GM23338 (cell line): ENCODE results near the gene TRDMT1. TPM values are rescaled to one million over a fixed set of nuclear protein-coding genes. Genes with fewer than 3 reads are reported as not detected.
A peak's percentile ranks its signal among the peaks of the same experiment; 100 is the strongest.

Experiments used
- ATAC-seq: fragments of 200-7000 bp; cut with Tn5 transposase; 3 replicates; pipeline ENCODE4 v1.9.1; 2020
- DNase-seq: peaks from one replicate; pipeline ENCODE4 v3.0.0-alpha.2; 2015; ENCODE audit warnings: low spot score
- H2AFZ ChIP-seq: fragments of 200-600 bp; sonication (generic); 2 replicates; pipeline ENCODE4 v1.8.0; 2016; ENCODE audit warnings: antibody characterized with exemption, mild to moderate bottlenecking, moderate library complexity
- H3F3A ChIP-seq: fragments of 200-600 bp; sonication (generic); replicated peaks from 2 replicates; pipeline ENCODE4 v1.8.0; 2017; ENCODE audit warnings: antibody characterized with exemption, mixed run types, low read depth
- H3K27ac ChIP-seq: fragments of 200-600 bp; sonication (generic); 2 replicates; pipeline ENCODE4 v1.6.1; 2016; ENCODE audit warnings: low read depth
- H3K27me3 ChIP-seq: fragments of 200-600 bp; sonication (generic); 2 replicates; pipeline ENCODE4 v1.8.0; 2016; ENCODE audit warnings: mild to moderate bottlenecking, mixed run types, moderate library complexity; ENCODE audit not compliant: insufficient read depth
- H3K36me3 ChIP-seq: fragments of 200-600 bp; sonication (generic); 2 replicates; pipeline ENCODE4 v1.8.0; 2016; ENCODE audit warnings: mild to moderate bottlenecking; ENCODE audit not compliant: insufficient read depth
- H3K4me1 ChIP-seq: fragments of 200-600 bp; sonication (generic); 2 replicates; pipeline ENCODE4 v1.8.0; 2016; ENCODE audit warnings: mild to moderate bottlenecking, moderate library complexity; ENCODE audit not compliant: insufficient read depth
- H3K4me2 ChIP-seq: fragments of 200-600 bp; sonication (generic); 2 replicates; pipeline ENCODE4 v1.7.1; 2017; ENCODE audit warnings: mixed run types
- H3K4me3 ChIP-seq: fragments of 200-600 bp; sonication (generic); 2 replicates; pipeline ENCODE4 v1.6.1; 2016; ENCODE audit warnings: mixed run types
- H3K79me2 ChIP-seq: fragments of 200-600 bp; sonication (generic); replicated peaks from 2 replicates; pipeline ENCODE4 v1.8.0; 2017; ENCODE audit warnings: mild to moderate bottlenecking; ENCODE audit not compliant: insufficient read depth
- H3K9me2 ChIP-seq: fragments of 200-600 bp; sonication (generic); 2 replicates; pipeline ENCODE4 v1.8.0; 2017; ENCODE audit not compliant: insufficient read depth
- H4K20me1 ChIP-seq: fragments of 200-600 bp; sonication (generic); replicated peaks from 2 replicates; pipeline ENCODE4 v1.8.0; 2017; ENCODE audit warnings: mild to moderate bottlenecking; ENCODE audit not compliant: insufficient read depth
- H3K27ac Mint-ChIP-seq: 2 replicates; pipeline ENCODE4 v1.8.0; 2020; ENCODE audit warnings: inconsistent platforms, mild to moderate bottlenecking, moderate library complexity, mixed read lengths
- H3K27me3 Mint-ChIP-seq: 3 replicates; pipeline ENCODE4 v1.8.0; 2022; ENCODE audit warnings: low read depth, mild to moderate bottlenecking, moderate library complexity, mixed read lengths, inconsistent platforms; ENCODE audit not compliant: insufficient read depth, poor library complexity
- H3K36me3 Mint-ChIP-seq: 3 replicates; pipeline ENCODE4 v1.8.0; 2021; ENCODE audit warnings: low read depth, mild to moderate bottlenecking, inconsistent platforms, moderate library complexity, mixed read lengths
- H3K4me1 Mint-ChIP-seq: 3 replicates; pipeline ENCODE4 v1.8.0; 2020; ENCODE audit warnings: mild to moderate bottlenecking, inconsistent platforms, mixed read lengths
- H3K4me3 Mint-ChIP-seq: 3 replicates; pipeline ENCODE4 v1.8.0; 2021; ENCODE audit warnings: moderate library complexity, mild to moderate bottlenecking, inconsistent platforms, mixed read lengths
- H3K9me3 Mint-ChIP-seq: 3 replicates; pipeline ENCODE4 v1.8.0; 2020; ENCODE audit warnings: moderate library complexity, mild to moderate bottlenecking, inconsistent platforms, mixed read lengths
- EZH2 ChIP-seq: fragments of 200-600 bp; sonication (generic); IDR thresholded peaks from one replicate; pipeline ENCODE4 v1.8.0; 2017; ENCODE audit warnings: antibody characterized with exemption, mild to moderate bottlenecking, low read depth; ENCODE audit not compliant: unreplicated experiment
- EZH2phosphoT487 ChIP-seq: fragments of 200-600 bp; sonication (generic); IDR thresholded peaks from one replicate; pipeline ENCODE4 v1.8.1; 2018; ENCODE audit warnings: antibody characterized with exemption; ENCODE audit not compliant: unreplicated experiment
- JUNB ChIP-seq: IDR thresholded peaks from one replicate; pipeline ENCODE4 v1.6.1; 2016; ENCODE audit warnings: antibody characterized with exemption; ENCODE audit not compliant: unreplicated experiment
- NANOG ChIP-seq: IDR thresholded peaks from 2 replicates; pipeline ENCODE4 v1.6.1; 2016; ENCODE audit warnings: antibody characterized with exemption, borderline replicate concordance
- POLR2AphosphoS5 ChIP-seq: IDR thresholded peaks from 2 replicates; pipeline ENCODE4 v1.6.1; 2016; ENCODE audit warnings: antibody characterized with exemption, low read depth
- STAT1 ChIP-seq: IDR thresholded peaks from one replicate; pipeline ENCODE4 v1.6.1; 2016; ENCODE audit warnings: antibody characterized with exemption; ENCODE audit not compliant: unreplicated experiment
- ZNF114 ChIP-seq: fragments of 250-450 bp; sonication (Bioruptor Pico); IDR thresholded peaks from 2 replicates; pipeline ENCODE4 v1.5.0; 2020; ENCODE audit warnings: mild to moderate bottlenecking, moderate library complexity
- ZNF331 ChIP-seq: fragments of 250-450 bp; sonication (Bioruptor Pico); IDR thresholded peaks from 2 replicates; pipeline ENCODE4 v1.5.0; 2020; ENCODE audit warnings: low read depth, mild to moderate bottlenecking, moderate library complexity
- polyA plus RNA-seq: library from polyadenylated mRNA; unstranded; fragments of >200 nt; fragmentation: Nextera tagmentation; extraction: Ambion mirVana; gene quantifications from 2 replicates; pipeline ENCODE4 v1.2.1, GENCODE V29; 2016
- total RNA-seq: library from RNA; depleted of rRNA; stranded (reverse); fragments of >200 nt; shearing (Covaris generic); gene quantifications from 2 replicates; pipeline ENCODE4 v1.2.3, GENCODE V29; 2014
- TF ChIP-seq, protein P1 (sequence below), 2 experiments: fragments of 200-600 bp in 1 of 2; sonication (generic) in 1 of 2; conservative IDR thresholded peaks; 2 replicates each; pipeline versions ENCODE4 v1.5.1 to v1.6.1; 2016 to 2017; ENCODE audit warnings: antibody characterized with exemption in 2 of 2, low read depth in 2 of 2, mild to moderate bottlenecking in 2 of 2, moderate library complexity in 1 of 2
- TF ChIP-seq, protein P2 (sequence below): IDR thresholded peaks from one replicate; pipeline ENCODE4 v1.6.1; 2018; ENCODE audit warnings: antibody characterized with exemption; ENCODE audit not compliant: unreplicated experiment
- TF ChIP-seq, protein P3 (sequence below): fragments of 250-450 bp; sonication (Bioruptor Pico); IDR thresholded peaks from 2 replicates; pipeline ENCODE4 v1.5.0; 2020; ENCODE audit warnings: mild to moderate bottlenecking, moderate library complexity

TRDMT1 gene
- total and polyA plus RNA-seq, 2 experiments from 2014 or later = 16.0 to 37.7 TPM

DNA sequence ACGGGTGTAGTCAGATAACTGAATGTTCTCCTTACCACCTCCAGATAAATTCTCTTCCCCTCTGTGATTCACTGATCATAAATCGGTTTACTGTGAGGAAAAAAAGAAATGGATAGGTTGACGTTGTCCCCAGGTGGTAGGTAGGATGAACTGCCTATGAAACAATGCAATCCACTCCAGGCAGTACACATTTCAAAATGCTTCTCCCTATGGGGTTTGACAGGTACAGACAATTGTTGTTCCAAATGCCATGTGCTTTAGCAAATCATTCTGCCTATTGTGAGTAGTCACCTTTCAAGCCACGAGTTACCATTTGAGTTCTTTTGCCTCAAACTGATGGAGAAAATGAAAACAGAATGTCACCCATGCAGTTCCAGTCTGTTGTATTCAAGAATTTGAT lies 48.3 kb upstream of the TRDMT1 start:
- no peak; the same call in 2 of the 3 replicates for ATAC-seq
- DNase-seq = peak; percentile 30
- TF ChIP-seq, protein P1, sequence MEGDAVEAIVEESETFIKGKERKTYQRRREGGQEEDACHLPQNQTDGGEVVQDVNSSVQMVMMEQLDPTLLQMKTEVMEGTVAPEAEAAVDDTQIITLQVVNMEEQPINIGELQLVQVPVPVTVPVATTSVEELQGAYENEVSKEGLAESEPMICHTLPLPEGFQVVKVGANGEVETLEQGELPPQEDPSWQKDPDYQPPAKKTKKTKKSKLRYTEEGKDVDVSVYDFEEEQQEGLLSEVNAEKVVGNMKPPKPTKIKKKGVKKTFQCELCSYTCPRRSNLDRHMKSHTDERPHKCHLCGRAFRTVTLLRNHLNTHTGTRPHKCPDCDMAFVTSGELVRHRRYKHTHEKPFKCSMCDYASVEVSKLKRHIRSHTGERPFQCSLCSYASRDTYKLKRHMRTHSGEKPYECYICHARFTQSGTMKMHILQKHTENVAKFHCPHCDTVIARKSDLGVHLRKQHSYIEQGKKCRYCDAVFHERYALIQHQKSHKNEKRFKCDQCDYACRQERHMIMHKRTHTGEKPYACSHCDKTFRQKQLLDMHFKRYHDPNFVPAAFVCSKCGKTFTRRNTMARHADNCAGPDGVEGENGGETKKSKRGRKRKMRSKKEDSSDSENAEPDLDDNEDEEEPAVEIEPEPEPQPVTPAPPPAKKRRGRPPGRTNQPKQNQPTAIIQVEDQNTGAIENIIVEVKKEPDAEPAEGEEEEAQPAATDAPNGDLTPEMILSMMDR (conservative IDR thresholded peaks at IDR 0.05; ENCODE audit: low read depth in 2 of 2) = peak; percentile 47 to 69
- TF ChIP-seq JUNB = no peak
- TF ChIP-seq, protein P2, sequence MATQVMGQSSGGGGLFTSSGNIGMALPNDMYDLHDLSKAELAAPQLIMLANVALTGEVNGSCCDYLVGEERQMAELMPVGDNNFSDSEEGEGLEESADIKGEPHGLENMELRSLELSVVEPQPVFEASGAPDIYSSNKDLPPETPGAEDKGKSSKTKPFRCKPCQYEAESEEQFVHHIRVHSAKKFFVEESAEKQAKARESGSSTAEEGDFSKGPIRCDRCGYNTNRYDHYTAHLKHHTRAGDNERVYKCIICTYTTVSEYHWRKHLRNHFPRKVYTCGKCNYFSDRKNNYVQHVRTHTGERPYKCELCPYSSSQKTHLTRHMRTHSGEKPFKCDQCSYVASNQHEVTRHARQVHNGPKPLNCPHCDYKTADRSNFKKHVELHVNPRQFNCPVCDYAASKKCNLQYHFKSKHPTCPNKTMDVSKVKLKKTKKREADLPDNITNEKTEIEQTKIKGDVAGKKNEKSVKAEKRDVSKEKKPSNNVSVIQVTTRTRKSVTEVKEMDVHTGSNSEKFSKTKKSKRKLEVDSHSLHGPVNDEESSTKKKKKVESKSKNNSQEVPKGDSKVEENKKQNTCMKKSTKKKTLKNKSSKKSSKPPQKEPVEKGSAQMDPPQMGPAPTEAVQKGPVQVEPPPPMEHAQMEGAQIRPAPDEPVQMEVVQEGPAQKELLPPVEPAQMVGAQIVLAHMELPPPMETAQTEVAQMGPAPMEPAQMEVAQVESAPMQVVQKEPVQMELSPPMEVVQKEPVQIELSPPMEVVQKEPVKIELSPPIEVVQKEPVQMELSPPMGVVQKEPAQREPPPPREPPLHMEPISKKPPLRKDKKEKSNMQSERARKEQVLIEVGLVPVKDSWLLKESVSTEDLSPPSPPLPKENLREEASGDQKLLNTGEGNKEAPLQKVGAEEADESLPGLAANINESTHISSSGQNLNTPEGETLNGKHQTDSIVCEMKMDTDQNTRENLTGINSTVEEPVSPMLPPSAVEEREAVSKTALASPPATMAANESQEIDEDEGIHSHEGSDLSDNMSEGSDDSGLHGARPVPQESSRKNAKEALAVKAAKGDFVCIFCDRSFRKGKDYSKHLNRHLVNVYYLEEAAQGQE = no peak
- no peak for TF ChIP-seq STAT1
- TF ChIP-seq ZNF331 (CRISPR knock-in tag) = no peak
- TF ChIP-seq POLR2AphosphoS5 = no peak

DNA sequence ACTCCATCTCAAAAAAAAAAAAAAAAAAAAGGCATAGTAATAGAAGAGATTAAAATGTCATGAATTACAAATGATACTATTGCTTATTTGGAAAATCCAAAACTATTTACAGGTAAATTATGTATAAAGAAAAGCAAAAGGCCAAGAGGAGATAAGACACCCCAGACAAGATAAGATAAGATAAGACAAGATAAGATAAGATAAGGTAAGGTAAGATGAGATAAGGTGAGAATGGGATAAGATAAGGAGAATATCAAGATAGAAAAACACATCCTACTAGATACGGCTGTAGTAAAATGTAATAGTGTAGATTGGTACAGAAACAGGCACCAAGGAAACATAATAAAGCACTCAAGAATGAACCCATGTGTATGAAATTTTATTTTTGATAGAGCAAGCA lies 47.5 kb upstream of the TRDMT1 start:
- DNase-seq (no peak), ATAC-seq (no peak)
- no peak overlapping the region for H2AFZ ChIP-seq
- no peak overlapping the region for H3K4me3 Mint-ChIP-seq
- no peak overlapping the region for H3K4me2 ChIP-seq
- H3K4me1 Mint-ChIP-seq = no peaks in the 10 kb centered on the region
- no peak overlapping the region for H3K27ac ChIP-seq
- no peaks in the 10 kb centered on the region; the same call in 1 of the 2 replicates for H3K9me2 ChIP-seq
- no peak overlapping the region for H3K4me3 ChIP-seq
- H3K36me3 Mint-ChIP-seq = peaks cover 18% of the 10 kb centered on the region; the same call in 2 of the 3 replicates
- H3K9me3 Mint-ChIP-seq = peaks cover 24% of the 10 kb centered on the region
- H3F3A ChIP-seq = no peaks in the 10 kb centered on the region
- no peaks in the 10 kb centered on the region for H4K20me1 ChIP-seq
- peaks cover 4% of the 10 kb centered on the region for H3K27me3 Mint-ChIP-seq
- 0 out of 2 replicates have a peak, but pooled peaks cover 9% of the 10 kb centered on the region for H3K36me3 ChIP-seq
- H3K27ac Mint-ChIP-seq = no peak overlapping the region
- no peaks in the 10 kb centered on the region for H3K4me1 ChIP-seq
- no peaks in the 10 kb centered on the region for H3K79me2 ChIP-seq
- no peaks in the 10 kb centered on the region for H3K27me3 ChIP-seq
- TF ChIP-seq, protein P3, sequence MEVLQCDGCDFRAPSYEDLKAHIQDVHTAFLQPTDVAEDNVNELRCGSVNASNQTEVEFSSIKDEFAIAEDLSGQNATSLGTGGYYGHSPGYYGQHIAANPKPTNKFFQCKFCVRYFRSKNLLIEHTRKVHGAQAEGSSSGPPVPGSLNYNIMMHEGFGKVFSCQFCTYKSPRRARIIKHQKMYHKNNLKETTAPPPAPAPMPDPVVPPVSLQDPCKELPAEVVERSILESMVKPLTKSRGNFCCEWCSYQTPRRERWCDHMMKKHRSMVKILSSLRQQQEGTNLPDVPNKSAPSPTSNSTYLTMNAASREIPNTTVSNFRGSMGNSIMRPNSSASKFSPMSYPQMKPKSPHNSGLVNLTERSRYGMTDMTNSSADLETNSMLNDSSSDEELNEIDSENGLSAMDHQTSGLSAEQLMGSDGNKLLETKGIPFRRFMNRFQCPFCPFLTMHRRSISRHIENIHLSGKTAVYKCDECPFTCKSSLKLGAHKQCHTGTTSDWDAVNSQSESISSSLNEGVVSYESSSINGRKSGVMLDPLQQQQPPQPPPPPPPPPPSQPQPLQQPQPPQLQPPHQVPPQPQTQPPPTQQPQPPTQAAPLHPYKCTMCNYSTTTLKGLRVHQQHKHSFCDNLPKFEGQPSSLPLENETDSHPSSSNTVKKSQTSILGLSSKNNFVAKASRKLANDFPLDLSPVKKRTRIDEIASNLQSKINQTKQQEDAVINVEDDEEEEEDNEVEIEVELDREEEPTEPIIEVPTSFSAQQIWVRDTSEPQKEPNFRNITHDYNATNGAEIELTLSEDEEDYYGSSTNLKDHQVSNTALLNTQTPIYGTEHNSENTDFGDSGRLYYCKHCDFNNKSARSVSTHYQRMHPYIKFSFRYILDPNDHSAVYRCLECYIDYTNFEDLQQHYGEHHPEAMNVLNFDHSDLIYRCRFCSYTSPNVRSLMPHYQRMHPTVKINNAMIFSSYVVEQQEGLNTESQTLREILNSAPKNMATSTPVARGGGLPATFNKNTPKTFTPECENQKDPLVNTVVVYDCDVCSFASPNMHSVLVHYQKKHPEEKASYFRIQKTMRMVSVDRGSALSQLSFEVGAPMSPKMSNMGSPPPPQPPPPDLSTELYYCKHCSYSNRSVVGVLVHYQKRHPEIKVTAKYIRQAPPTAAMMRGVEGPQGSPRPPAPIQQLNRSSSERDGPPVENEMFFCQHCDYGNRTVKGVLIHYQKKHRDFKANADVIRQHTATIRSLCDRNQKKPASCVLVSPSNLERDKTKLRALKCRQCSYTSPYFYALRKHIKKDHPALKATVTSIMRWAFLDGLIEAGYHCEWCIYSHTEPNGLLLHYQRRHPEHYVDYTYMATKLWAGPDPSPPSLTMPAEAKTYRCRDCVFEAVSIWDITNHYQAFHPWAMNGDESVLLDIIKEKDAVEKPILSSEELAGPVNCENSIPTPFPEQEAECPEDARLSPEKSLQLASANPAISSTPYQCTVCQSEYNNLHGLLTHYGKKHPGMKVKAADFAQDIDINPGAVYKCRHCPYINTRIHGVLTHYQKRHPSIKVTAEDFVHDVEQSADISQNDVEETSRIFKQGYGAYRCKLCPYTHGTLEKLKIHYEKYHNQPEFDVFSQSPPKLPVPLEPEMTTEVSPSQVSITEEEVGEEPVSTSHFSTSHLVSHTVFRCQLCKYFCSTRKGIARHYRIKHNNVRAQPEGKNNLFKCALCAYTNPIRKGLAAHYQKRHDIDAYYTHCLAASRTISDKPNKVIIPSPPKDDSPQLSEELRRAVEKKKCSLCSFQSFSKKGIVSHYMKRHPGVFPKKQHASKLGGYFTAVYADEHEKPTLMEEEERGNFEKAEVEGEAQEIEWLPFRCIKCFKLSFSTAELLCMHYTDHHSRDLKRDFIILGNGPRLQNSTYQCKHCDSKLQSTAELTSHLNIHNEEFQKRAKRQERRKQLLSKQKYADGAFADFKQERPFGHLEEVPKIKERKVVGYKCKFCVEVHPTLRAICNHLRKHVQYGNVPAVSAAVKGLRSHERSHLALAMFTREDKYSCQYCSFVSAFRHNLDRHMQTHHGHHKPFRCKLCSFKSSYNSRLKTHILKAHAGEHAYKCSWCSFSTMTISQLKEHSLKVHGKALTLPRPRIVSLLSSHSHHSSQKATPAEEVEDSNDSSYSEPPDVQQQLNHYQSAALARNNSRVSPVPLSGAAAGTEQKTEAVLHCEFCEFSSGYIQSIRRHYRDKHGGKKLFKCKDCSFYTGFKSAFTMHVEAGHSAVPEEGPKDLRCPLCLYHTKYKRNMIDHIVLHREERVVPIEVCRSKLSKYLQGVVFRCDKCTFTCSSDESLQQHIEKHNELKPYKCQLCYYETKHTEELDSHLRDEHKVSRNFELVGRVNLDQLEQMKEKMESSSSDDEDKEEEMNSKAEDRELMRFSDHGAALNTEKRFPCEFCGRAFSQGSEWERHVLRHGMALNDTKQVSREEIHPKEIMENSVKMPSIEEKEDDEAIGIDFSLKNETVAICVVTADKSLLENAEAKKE (CRISPR knock-in tag) = no peak
- no peak for TF ChIP-seq ZNF114
- TF ChIP-seq ZNF331 (CRISPR knock-in tag) = no peak
- TF ChIP-seq STAT1 = no peak
- no peak for TF ChIP-seq EZH2phosphoT487
- no peak for TF ChIP-seq EZH2
- no peak for TF ChIP-seq POLR2AphosphoS5
- TF ChIP-seq NANOG = no peak

More for the DNA sequence above, 48.3 kb upstream of the TRDMT1 start:
- H3K36me3 ChIP-seq = 0 out of 2 replicates have a peak, but pooled peaks cover 9% of the 10 kb centered on the region
- Mint-ChIP-seq H3K9me3 (peaks cover 28% of the 10 kb centered on the region), H3K36me3 (peaks cover 18% of the 10 kb centered on the region; the same call in 2 of the 3 replicates), H3K4me3 (no peak overlapping the region), H3K27ac (no peak overlapping the region), H3K27me3 (peaks cover 4% of the 10 kb centered on the region), H3K4me1 (no peaks in the 10 kb centered on the region)
- H3K9me2 ChIP-seq = no peaks in the 10 kb centered on the region; the same call in 1 of the 2 replicates
- H3K4me3 ChIP-seq = no peak overlapping the region
- no peaks in the 10 kb centered on the region for H3F3A ChIP-seq
- H3K27ac ChIP-seq = no peak overlapping the region
- H3K27me3 ChIP-seq = no peaks in the 10 kb centered on the region
- no peak overlapping the region for H3K4me2 ChIP-seq
- H2AFZ ChIP-seq = no peak overlapping the region
- H3K79me2 ChIP-seq = no peaks in the 10 kb centered on the region
- no peaks in the 10 kb centered on the region for H4K20me1 ChIP-seq
- no peaks in the 10 kb centered on the region for H3K4me1 ChIP-seq
